ENCODE results near the gene EPS8L3.
"Not testable (repeated sequence)": the region's sequence is repeated elsewhere in the genome, so short reads cannot be mapped to it uniquely, and the experiment has no call there.

EPS8L3 gene

GRCh38 chr1:109767637-109768334, 4.1 kb upstream of the EPS8L3 start:
- Mint-ChIP-seq H3K27me3 (peaks cover 0 to 9% of the 10 kb centered on the region in 2 donors), H3K36me3 (no peaks in the 10 kb centered on the region), H3K27ac (no peak overlapping the region), H3K4me3 (no peak overlapping the region), H3K4me1 (peaks cover 0 to 1% of the 10 kb centered on the region in 2 donors), H3K9me3 (no peaks in the 10 kb centered on the region)
- no peak for ATAC-seq (replicated peaks)
- no peak for DNase-seq

- H3K4me3 Mint-ChIP-seq; H3K9me3 Mint-ChIP-seq; ATAC-seq (replicated peaks); H3K27ac Mint-ChIP-seq; H3K36me3 Mint-ChIP-seq; DNase-seq; H3K4me1 Mint-ChIP-seq; H3K27me3 Mint-ChIP-seq: not testable (repeated sequence)
Measured at GRCh38 chr1:109766991-109767636, 3.4 kb upstream of the EPS8L3 start.

GRCh38 chr1:109765896-109766615, 2.3 kb upstream of the EPS8L3 start:
- Mint-ChIP-seq H3K4me3 (no peak overlapping the region), H3K27ac (no peak overlapping the region), H3K27me3 (peaks cover 0 to 9% of the 10 kb centered on the region in 2 donors), H3K9me3 (no peaks in the 10 kb centered on the region), H3K36me3 (no peaks in the 10 kb centered on the region), H3K4me1 (peaks cover 0 to 1% of the 10 kb centered on the region in 2 donors)
- ATAC-seq (replicated peaks) (no peak), DNase-seq (no peak)

- Mint-ChIP-seq H3K27me3 (peaks cover 0 to 9% of the 10 kb centered on the region in 2 donors), H3K9me3 (no peaks in the 10 kb centered on the region), H3K4me1 (peaks cover 0 to 1% of the 10 kb centered on the region in 2 donors), H3K36me3 (no peaks in the 10 kb centered on the region), H3K27ac (no peak overlapping the region), H3K4me3 (no peak overlapping the region)
- no peak for ATAC-seq (replicated peaks)
- no peak for DNase-seq
Measured at GRCh38 chr1:109765483-109765815, 1.7 kb upstream of the EPS8L3 start.

GRCh38 chr1:109764561-109765482, 1.1 kb upstream of the EPS8L3 start:
- Mint-ChIP-seq H3K36me3 (no peaks in the 10 kb centered on the region), H3K4me3 (no peak overlapping the region), H3K27me3 (peaks cover 0 to 9% of the 10 kb centered on the region in 2 donors), H3K9me3 (no peaks in the 10 kb centered on the region), H3K27ac (no peak overlapping the region), H3K4me1 (peaks cover 0 to 1% of the 10 kb centered on the region in 2 donors)
- ATAC-seq (replicated peaks) (no peak), DNase-seq (no peak)

- DNase-seq (no peak), ATAC-seq (replicated peaks) (no peak)
- Mint-ChIP-seq H3K4me1 (peaks cover 0 to 1% of the 10 kb centered on the region in 2 donors), H3K4me3 (no peak overlapping the region), H3K27ac (no peak overlapping the region), H3K36me3 (no peaks in the 10 kb centered on the region), H3K27me3 (no peaks in the 10 kb centered on the region), H3K9me3 (no peaks in the 10 kb centered on the region)
Measured at GRCh38 chr1:109762821-109763645, 690 bp downstream of the EPS8L3 start.

GRCh38 chr1:109762039-109762585, 1.6 kb downstream of the EPS8L3 start:
- no peaks in the 10 kb centered on the region for H3K9me3 Mint-ChIP-seq
- H3K27ac Mint-ChIP-seq: no peak overlapping the region
- peaks cover 0 to 1% of the 10 kb centered on the region in 2 donors for H3K4me1 Mint-ChIP-seq
- H3K4me3 Mint-ChIP-seq: no peak overlapping the region
- no peaks in the 10 kb centered on the region for H3K36me3 Mint-ChIP-seq
- DNase-seq (no peak), ATAC-seq (replicated peaks) (no peak)
- H3K27me3 Mint-ChIP-seq: no peaks in the 10 kb centered on the region

GRCh38 chr1:109761227-109762038, 2.3 kb downstream of the EPS8L3 start:
- no peaks in the 10 kb centered on the region for H3K9me3 Mint-ChIP-seq
- H3K27ac Mint-ChIP-seq: no peak overlapping the region
- no peaks in the 10 kb centered on the region for H3K27me3 Mint-ChIP-seq
- no peak overlapping the region for H3K4me3 Mint-ChIP-seq
- peaks cover 0 to 1% of the 10 kb centered on the region in 2 donors for H3K4me1 Mint-ChIP-seq
- DNase-seq (no peak), ATAC-seq (replicated peaks) (no peak)
- no peaks in the 10 kb centered on the region for H3K36me3 Mint-ChIP-seq

GRCh38 chr1:109760581-109761226, 3.0 kb downstream of the EPS8L3 start:
- DNase-seq: no peak
- no peaks in the 10 kb centered on the region for H3K36me3 Mint-ChIP-seq
- peak overlapping the region; percentile 60 for H3K27ac Mint-ChIP-seq
- H3K4me3 Mint-ChIP-seq: no peak overlapping the region
- H3K4me1 Mint-ChIP-seq: peaks cover 0 to 1% of the 10 kb centered on the region in 2 donors
- H3K9me3 Mint-ChIP-seq: no peaks in the 10 kb centered on the region
- no peak for ATAC-seq (replicated peaks)
- H3K27me3 Mint-ChIP-seq: no peaks in the 10 kb centered on the region

- no peak for DNase-seq
- no peaks in the 10 kb centered on the region for H3K9me3 Mint-ChIP-seq
- peaks cover 0 to 1% of the 10 kb centered on the region in 2 donors for H3K4me1 Mint-ChIP-seq
Measured at GRCh38 chr1:109759513-109760334, 4.0 kb downstream of the EPS8L3 start.

GRCh38 chr1:109757936-109758786, 5.6 kb downstream of the EPS8L3 start:
- Mint-ChIP-seq H3K27ac (no peak overlapping the region), H3K36me3 (no peaks in the 10 kb centered on the region), H3K27me3 (no peaks in the 10 kb centered on the region), H3K4me1 (no peaks in the 10 kb centered on the region), H3K4me3 (no peak overlapping the region), H3K9me3 (no peaks in the 10 kb centered on the region)
- ATAC-seq (replicated peaks) (no peak), DNase-seq (no peak)

More at GRCh38 chr1:109759513-109760334, 4.0 kb downstream of the EPS8L3 start:
- no peak for ATAC-seq (replicated peaks)
- no peaks in the 10 kb centered on the region for H3K36me3 Mint-ChIP-seq
- H3K27ac Mint-ChIP-seq: no peak overlapping the region
- no peaks in the 10 kb centered on the region for H3K27me3 Mint-ChIP-seq
- H3K4me3 Mint-ChIP-seq: no peak overlapping the region
